GM10266 (cell line): ENCODE results near the gene ZBED4.

ENCODE experiments used
- DNase-seq: peaks from one replicate; pipeline ENCODE4 v3.0.0; 2012; ENCODE audit errors: extremely low spot score
- TF ChIP-seq, protein P1 (sequence below): IDR thresholded peaks from 2 replicates; pipeline ENCODE4 v1.5.1; 2012; ENCODE audit warnings: mild to moderate bottlenecking, low read depth; ENCODE audit not compliant: control insufficient read depth, insufficient read depth; ENCODE audit errors: missing control alignments

ZBED4 gene

DNA sequence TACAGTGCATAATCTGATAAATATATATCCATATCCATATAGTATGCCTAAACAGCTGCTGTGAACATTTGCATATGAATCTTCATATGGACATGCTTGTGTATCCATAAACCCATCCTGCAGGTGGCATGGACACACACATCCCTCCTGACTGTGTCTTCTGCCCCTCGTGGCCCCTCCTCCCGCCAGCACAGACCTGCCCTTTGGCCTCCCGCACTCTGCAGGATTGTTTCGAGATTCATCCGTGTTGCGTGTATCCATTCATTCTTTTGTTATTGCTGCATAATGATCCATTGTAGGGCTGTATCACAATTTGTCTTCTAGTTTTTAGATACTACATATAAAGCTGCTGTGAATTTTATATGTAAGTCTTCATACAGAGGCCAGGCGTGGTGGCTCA lies 24.0 kb downstream of the ZBED4 start:
- TF ChIP-seq, protein P1, sequence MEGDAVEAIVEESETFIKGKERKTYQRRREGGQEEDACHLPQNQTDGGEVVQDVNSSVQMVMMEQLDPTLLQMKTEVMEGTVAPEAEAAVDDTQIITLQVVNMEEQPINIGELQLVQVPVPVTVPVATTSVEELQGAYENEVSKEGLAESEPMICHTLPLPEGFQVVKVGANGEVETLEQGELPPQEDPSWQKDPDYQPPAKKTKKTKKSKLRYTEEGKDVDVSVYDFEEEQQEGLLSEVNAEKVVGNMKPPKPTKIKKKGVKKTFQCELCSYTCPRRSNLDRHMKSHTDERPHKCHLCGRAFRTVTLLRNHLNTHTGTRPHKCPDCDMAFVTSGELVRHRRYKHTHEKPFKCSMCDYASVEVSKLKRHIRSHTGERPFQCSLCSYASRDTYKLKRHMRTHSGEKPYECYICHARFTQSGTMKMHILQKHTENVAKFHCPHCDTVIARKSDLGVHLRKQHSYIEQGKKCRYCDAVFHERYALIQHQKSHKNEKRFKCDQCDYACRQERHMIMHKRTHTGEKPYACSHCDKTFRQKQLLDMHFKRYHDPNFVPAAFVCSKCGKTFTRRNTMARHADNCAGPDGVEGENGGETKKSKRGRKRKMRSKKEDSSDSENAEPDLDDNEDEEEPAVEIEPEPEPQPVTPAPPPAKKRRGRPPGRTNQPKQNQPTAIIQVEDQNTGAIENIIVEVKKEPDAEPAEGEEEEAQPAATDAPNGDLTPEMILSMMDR = no peak

DNA sequence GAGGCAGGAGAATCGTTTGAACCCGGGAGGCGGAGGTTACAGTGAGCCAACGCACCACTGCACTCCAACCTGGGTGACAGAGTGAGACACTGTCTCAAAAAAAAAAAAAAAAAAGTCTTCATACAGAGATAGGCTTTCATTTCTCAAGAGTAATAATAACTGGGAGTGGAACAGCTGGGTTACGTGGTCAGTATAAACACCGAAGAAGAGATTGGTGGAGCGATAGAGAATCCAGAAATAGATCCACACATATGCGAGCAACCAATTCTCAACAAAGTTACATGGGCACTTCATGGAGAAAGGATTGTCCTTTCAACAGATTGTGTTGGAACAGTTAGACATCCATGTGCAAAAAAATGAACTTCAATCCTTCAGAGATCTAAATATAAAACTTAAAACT lies 24.6 kb downstream of the ZBED4 start:
- TF ChIP-seq, protein P1 = no peak

More for the DNA sequence above, 24.0 kb downstream of the ZBED4 start:
- DNase-seq = no peak

DNA sequence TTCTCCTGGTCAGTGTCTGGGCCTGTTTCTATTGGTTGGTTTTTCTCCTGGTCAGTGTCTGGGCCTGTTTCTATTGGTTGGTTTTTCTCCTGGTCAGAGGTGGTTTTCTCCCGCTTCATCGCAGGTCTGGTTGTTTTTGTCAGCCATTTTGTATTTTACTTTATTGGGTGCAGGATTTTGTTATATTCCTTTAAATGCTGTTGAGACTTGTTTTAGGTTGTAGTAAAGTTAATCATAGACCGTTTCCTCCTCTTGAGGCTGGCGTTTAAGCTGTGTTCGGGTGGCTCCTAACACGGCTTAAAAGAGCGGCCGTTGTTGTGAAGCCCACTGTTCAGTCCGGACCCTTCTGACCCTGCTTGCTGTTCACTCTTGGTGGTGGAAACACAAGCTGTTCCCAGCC lies 26.2 kb downstream of the ZBED4 start:
- DNase-seq = no peak
- TF ChIP-seq, protein P1 = no peak

More for the DNA sequence above, 24.6 kb downstream of the ZBED4 start:
- DNase-seq = no peak

DNA sequence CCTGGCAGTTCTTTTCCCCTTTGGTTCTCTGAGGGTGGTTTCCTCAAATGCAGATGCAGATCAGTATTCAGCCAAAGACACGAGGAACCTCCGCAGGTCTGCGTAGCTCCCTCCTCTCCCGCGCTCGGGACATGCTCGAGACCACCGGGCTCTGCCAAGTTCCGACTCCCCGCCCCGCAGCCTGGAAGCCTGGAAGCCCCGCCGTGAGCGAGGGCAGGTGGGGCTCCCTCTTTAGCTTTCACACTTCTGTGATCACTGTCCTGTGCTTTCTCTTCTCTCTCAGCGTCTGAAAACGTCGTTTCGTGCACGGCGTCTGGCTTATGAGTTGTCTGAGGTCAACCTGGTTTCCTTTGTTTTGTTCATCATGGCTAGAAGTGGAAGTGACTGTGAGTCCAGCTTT lies 26.6 kb downstream of the ZBED4 start:
- TF ChIP-seq, protein P1 = no peak
- DNase-seq = peak; percentile 54

DNA sequence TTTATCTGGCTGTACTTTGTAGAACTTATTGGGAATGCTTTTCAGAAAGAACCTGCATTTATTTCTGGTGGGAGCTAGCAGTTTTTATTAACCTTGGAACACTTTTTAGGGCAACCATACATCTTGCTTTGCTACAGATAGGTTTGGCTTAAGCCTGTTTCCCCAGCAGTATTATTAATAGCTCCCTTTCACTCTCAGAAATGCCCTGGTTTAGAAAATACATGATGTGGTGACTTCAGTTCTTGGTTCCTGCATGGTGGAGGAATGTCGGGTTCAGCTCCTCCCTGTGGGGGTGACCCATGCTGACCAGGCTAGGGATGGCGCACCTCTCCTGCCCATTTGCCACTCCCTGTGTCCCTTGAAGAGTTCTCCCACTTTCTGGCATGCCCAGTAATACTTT lies 28.2 kb downstream of the ZBED4 start:
- DNase-seq = peak; percentile 42
- TF ChIP-seq, protein P1 = no peak

DNA sequence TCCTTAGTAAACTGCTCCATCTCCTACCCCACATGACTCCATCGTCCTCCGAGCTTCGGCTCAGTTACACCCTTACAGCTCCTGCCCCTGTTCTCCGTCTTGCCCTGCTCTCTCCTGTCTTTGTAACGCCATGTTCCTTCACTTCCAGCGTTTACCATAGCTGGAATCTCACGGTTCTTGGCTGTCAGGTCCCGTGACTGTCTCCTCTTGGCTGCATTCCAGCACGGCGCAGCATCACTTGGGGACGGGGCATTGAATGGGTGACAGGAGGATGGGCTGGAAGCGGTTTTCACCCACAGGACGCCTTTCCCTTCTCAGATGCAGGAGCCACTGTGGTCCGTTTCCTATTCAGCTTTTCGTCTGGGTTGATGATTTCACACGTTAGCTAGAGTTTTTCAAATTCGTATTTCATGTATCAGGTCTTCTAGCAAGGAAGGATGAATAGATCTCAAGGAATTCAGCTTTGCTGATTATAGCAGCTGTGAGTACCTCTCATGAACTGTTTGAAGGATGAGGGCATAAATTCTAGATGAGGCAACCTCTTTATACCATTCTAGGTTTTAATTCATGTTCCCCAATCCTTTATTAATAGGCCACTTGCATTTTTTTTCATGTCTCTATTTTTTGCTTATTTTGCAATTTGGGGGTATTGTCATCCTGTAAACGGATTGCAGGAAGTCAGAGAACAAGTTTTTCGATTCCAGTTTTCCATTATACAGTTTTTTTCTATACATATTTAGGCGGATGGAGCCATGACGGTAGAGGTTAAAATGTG lies 29.1 kb downstream of the ZBED4 start:
- DNase-seq = no peak
- TF ChIP-seq, protein P1 = no peak

DNA sequence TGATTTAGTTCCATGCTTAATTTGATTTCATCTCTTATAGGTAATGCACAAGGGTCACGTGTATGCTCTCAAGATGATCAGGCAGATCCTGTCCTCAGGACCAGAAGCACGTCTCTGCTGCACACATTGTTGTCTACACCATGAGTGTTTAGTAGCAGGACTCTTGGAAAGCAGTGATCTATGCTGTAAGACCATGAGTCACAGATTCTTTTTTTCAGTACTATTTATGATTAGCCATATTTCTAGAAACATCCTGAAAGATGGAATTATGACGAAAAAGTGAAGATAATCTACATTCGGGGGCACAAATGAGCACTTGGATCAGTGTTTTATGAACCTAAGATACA lies 29.6 kb downstream of the ZBED4 start:
- TF ChIP-seq, protein P1 = no peak
- DNase-seq = no peak
